GDM1 (cell line): ENCODE measurements around the gene TGFBR3.

Source experiments
- DNase-seq: peaks from one replicate; lab custom pipeline; 2025; lab: John Stamatoyannopoulos, UW

TGFBR3 gene

DNA sequence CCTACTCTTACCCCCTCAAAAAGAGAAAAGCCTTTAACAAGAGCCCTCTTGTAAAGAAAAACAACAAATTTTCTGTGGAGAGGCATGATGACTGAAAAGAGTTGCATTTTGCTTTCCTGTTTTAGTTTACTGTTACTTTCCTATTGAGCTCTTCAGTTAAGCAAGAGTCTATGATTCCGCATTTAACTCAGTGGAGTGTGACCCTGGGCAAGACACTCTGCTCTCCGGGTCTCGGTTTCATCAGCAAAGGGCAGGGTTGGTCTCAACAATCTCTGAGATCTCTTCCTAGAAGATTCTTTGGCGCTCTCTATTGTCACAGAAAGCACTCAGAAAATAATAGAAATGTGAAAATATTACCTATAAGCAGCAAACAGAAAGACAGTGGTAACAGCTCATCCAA, 175.7 kb downstream of the TGFBR3 start:
- DNase-seq = no peak

DNA sequence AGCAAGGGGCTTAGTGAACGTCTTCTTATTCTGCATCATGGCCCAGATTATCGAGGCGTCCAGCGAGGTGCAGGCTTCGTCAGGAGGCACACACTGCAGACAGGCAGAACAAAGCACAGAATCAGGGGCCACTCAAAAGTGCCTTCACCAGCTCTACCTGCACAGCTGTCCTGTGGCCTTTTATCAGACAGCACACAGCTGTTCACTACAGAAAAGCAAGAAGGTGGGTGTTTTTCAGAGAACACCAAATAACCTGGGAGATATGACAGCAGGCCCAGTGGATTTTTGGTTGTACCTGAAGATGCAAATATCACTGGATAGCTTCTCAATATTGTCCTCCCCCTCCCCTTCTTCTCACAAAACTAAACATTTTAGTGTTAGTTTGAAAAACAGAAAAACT, 177.3 kb downstream of the TGFBR3 start:
- DNase-seq = no peak

DNA sequence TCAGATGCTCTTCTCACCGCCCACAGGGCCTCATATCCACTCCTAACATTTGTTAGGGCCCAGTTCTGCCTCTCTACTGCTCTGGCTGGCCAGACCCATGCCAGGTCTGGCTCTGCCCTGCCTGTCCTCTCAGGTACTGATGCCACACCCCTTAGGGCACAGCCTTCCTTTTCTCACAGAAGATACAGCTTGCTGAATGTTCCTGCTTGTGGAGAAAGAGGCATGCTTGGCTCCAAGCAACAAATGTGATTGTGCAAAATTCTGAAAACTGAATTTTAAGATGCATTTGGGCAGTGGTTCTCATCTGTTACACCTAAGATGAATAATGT, 178.1 kb downstream of the TGFBR3 start:
- DNase-seq = no peak

DNA sequence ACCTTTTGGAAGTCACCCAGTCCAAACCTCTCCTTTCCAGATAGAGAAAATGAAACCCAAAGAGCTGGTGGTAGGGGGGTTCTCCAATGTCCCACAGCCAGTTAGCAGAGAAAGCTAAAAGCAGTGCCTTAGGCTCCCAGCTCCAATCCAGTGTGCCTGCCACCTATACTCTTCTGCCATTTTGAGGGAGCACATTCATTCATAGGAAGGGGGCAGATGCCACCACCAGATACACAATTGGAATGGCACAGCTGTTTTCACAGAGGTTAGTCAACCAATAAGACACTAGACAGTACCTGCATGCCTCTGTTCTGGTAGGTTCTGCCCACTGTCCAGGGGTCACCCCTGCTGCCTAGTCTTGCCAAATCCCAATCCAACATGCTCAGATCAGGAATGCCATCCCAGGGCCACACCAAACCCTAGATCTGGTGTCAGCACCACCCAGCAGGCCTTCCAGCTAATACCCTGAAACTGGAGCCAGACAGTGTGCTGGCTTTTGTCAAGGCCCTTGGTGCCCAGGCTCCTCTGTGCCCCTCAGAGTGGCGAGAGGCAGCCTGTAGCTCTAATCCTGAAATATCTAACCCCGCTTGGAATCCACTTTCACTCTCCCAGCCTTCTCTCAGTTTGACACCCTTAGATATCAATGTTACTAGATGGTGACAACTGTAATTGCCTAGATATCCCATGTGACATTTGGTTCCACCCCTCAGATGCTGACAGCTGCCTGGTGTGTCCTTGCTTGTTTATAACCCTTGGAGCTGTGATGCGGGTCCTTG, 178.6 kb downstream of the TGFBR3 start:
- DNase-seq = no peak

DNA sequence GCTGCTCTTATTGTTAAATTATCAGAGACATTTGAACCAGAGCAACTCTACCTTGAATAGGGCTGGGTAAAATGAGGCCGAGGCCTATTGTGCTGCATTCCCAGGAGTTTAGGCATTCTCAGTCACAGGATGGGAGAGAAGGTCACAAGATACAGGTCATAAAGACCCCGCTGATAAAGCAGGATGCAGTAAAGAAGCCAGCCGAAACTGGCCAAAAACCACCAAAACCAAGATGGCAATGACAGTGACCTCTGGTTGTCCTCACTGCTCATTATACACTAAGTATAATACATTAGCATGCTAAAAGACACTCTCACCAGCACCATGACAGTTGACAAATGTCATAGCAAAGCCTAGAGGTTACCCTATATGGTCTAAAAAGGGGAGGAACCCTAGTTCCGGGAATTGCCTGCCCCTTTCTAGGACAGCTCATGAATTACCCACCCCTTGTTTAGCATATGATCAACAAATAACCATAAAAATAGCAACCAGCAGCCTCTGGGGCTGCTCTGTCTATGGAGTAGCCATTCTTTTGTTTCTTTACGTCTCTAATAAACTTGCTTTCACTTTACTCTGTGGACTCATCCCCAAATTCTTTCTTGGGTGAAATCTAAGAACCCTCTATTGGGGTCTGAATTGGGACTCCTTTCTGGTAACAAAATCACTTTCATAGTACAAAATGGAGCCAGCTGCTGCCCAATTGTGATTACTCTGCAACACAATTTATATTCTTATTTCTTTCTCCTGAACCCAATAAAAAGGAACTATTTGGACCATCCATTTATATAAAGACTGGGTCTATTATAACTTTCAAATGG, 179.6 kb downstream of the TGFBR3 start:
- no peak for DNase-seq

DNA sequence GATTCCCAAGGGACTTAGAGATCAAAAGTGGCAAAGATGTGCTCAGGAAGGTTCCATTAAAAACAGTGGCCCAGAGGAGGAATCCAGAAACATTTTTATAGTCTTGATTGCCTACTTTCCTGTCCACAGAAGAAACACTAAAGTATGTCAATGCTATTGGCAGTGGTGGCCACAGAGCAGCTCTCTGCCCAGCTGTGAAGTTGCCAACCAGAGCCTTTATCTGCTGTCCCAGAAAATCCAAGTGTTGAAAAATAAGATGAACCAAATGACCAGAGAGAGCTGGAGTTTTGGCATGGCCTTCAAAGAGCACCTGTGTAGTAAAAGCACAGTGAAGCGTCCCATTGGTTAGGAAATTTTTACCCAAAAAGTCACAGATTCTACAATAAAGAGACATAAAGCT, 181.2 kb downstream of the TGFBR3 start:
- no peak for DNase-seq

DNA sequence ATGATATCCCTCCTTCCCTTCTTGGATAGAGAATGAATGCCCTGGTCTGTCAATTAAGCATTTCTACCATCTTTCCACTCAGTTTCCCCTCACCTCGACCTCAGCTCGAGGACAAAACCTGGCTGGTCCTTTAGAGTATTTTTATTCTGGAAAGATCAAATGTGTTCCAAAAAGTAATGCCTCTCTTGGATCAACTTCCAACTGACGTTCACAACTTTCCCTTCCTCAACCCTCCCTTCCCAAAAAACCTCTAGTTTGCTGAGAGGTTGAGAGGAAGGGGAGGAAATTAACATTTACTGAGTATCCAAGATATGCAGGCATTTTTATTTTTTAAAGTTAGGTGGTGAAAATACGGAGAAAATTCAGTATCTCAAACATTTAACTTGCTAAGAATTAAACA, 182.9 kb downstream of the TGFBR3 start:
- DNase-seq = no peak

DNA sequence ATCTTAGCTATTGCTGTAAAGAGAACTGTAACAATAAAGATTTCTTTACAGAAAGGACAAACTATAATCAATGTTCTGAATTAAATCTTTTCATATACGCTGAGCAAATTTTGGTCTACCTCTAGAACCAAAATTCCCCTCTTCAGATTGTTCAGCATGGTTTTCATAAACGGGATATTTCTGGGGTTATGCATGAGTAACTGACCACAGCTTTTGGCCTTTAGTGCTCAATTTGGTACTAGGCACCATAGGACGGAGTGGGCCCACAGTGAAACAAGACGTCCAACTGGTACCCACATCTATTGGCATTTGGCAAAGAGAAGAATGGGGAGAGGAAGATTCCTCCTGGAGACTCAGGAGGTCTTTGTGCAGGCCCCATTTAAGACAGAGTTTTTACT, 184.5 kb downstream of the TGFBR3 start:
- no peak for DNase-seq

DNA sequence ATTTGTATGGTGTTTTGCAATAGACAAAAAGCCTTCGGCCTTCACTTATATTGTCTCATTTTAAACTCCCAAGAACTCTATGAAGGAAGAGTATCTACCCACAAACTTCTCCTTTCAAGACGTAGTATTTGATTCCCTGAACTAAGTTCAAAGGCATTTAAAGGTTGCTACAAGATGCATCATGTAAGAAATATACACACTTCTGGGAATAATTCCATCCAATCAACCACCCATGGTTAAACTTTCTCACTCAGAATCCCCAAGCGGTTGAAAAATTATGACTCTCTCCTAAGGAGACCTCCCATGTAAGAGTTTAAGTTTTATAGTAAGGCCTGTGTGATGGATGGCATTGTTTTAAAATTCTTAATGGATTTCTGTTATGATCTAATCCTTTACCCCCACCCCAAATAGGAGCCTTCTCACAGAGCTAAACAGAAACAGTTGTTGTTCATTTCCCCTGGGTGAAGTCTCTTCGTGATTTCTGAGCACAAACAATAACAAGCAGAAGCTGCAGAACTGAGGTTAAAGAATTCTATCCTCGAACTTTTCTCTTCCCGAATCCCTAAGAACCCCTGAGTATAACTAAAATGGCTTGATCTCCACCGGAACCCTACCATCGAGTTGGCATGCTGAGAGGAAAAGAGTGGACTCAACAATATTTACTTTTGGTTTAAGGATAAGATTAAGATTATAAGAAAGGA, 185.0 kb downstream of the TGFBR3 start:
- DNase-seq = no peak

DNA sequence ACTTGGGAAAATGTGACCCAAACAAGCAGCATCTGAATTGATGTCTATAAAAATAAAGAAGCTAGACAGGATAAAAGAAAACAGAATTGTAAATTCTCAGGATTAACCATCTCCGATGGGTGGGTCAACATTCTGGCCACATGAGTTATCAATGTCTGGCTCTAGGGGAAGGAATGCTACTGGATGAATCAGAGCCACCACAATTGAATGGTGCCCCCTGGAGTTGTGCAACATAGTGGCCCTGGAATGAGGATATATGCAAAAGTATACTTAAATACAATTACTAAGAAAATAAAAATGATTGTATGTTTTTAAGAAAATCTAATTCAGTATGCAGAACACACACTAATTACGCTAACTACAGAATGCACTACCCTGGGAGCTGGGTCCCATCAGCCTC, 185.6 kb downstream of the TGFBR3 start:
- no peak for DNase-seq

DNA sequence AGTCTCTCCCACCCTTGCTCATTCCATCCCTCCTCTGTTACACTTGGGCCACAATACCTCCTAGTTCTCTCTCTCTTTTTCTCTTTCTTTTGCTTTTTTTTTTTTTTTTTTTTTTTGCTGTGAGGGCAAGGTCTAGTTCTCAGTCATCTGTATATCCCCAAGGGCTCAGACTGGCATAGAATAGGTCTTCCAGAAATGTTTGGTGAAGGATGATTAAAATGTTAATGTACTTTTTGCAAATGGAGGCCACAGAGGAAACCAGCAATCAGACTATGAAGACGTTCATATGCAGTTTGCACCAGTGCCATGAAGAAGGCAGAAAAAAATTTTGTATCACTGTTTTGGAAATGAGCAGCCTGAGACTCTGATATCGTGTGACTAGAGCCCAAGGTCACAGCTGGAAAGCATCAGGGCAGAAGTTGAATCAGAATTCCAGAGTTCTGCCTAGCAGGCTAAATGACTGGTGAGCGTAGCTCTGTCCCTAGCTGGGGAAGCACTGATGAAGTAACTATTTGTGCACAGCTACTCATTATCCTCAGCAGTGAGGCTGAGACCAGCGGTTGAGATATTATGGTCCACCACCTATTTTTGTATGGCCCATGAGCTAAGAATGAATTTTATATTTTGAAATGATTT, 186.5 kb downstream of the TGFBR3 start:
- no peak for DNase-seq

DNA sequence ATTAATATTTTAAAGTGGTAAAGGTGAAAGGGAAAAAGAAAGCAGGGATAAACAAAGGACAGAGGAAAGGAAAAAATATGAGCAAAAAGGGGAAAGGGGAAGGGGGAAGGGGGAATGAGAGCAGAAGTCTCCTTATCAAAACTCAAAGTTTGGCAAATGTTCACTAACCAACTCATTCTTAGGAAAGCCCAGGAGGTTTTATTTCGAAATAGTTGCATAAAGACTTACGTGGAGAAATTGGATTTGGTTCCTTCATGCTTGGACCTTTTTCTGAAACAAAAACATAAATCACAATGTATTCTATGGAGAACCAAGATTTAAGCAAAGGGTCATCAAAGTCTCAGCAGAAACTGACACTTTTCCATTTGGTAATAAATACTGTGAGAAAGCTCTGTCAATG, 188.1 kb downstream of the TGFBR3 start:
- no peak for DNase-seq

DNA sequence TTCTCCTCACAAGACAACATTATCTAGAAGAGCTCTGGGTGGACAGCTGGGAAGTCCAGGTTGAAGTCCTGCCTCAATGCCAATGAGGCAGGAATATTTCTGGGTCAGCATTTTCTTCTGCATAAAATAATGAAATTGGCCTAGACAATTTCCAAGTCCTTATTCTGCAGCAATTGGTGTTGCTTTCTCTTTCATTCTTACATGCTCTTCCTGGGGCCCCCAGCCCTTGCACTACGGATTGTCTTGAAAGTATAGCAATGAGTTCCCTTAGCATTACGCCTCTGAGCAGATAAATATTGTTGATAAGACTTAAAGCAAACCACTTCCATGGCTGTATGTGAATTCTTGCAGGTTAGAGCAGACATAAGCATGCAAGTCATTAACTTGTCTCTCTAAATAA, 188.5 kb downstream of the TGFBR3 start:
- no peak for DNase-seq

DNA sequence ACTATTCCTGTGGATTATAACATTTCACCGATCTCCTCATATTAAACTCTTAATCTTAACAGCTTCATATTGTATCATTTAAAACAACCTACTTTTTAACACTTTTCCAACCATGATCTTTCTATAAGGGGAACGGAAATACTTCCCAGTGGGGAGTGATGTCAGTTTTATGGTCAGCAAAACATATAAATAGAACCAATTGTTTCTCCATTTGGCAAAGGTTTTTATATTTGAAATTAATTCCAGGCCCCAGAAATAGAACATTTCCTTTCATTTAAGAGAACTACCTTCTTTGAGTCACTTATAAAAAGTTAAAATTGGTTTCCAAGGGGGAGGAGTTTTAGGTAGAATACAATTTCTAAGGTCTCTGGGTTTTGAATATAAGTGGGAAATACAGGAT, 189.6 kb downstream of the TGFBR3 start:
- DNase-seq = no peak

DNA sequence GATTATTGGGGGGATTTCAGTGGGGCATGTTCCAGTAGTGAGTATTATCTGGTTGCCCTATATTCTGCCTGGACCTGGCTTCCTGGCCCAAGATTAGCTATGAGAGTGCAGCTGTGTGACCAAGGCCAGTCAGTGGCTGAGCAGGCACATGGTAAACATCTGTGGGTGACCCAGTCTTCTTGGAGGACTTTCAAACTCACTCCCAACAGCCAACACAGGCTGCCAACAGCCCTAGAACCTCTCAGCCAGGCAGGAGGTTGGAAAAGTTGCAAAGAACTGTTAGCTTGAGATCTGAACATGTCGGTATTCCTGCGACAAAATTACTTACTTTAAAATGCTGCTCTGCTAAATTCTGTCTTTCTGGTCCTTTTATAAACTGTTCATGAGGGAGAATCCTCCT, 192.4 kb downstream of the TGFBR3 start:
- no peak for DNase-seq

DNA sequence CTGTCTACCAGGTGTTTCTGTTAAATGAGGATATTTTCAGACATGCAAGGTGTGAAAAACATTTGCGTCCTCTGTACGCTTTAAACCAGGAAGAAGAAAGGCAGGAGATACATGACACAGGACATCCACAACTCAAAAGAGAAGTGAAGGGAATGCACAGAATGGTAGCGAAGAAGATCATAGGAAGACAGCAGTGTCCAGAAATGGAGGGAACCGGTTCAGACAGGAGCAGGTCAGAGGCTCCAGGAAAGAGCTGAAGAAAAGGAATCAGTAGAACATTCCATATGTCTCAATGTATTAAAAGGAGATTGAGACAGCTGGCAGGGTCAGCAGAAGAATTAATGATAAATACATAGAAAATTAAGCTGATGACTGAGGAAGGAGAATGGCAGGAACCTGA, 194.4 kb downstream of the TGFBR3 start:
- DNase-seq = no peak

DNA sequence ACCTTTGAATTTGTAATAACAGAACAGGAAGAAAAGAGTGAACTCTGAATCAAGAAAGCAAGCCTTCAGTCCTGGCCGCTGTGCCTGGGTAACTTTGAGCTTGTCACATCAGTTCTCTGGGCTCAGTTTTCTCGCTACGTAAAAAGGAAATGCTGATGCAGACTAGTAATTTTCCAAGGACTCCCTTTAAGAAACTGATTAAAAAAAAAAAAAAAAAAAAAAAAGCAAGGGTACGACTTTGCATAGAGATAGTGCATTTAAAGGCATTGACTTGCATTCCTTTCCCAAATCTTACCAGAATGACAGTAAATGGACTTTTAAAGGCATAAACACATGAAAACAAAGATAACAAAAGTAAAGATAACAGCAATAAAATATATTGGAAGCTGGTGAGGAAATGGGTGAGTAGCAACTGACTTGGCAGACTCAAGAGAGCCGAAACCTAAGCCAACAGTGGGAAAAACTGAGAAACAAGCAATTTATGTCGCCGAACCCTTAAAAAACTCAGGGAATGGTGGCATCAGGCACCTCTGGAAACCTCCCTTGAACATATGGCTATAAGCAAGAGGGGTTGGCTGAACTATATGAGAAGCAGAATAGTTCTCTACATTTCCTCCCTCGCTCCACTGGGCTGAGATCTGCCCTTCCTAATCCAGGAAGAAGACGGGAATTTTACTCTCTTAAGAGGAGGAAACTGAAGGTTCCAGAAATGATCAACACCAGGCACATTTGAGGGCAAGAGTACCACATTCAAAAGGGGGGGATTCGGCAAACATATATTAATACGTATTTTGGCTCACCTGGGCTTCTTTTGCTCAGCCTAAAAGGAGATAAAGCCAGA, 196.1 kb downstream of the TGFBR3 start:
- DNase-seq = no peak

DNA sequence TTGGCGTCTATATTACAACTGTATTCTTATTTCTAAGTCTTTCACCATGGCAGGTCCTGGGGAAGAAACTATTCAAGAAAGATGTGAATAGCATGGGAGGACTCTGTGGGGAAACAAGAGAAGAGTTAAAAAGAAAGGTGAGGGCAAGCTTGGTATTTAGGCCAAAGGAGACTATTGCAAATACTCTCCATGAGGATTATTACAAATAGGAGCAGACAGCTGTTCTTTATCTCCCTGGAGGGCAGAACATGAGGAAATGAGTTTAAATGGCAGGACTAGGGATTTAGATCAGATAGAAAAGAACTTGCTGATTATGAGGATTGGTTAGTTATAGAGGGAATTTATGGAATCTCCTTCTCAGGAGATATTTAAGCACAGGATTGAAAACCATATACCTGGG, 198.5 kb downstream of the TGFBR3 start:
- no peak for DNase-seq

DNA sequence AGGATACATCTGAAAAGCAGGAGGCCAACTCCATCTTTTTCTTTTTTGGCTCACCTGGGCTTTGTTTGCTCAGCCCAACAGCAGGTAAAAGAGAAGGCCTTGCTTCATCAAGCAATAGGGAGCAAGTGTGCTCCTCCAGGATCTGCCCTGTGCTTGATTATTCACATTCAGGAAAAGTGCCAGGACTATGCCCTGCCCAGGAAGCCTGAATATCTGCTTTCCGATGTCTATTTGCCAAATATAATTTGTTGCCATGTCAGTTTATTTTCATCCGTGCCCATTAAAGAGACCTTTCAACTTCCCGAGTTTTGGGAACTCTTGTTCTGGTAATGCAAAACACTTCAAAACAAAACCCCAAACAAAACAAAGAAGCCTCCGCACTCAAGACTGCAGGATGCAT, 200.0 kb downstream of the TGFBR3 start:
- DNase-seq = no peak

DNA sequence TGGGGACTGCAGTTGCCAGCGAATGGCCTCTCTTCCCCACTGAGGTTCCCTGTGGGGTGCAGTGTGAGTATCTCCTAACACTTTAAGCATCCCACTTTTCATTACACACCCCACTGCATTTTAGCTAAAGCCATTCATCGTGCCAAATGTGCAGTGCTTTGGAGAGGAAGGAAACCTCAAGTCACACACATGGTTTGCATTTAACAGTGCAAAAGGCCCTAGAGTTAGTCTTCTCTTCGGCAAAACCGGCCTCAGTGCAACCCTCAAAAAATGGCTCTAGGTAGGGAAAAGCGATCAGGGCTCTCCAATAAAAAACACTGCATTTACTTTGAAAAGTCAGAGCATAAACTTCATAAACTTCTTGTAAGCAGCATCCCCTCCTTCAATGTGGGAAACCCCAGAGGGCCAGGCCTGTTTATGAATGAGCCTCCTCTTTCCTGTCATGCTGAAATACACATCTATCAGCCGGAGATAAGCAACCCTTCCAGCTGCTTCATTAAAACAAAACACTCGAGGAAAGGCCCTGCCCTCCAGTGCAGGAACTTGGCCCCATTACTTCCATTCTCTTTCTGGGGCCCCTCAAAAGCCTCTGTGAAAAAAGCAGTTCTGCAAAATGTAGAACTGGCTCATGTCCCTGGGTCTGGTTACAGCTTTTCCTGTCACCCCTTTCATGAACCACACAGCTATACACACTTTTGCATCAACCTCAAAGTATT, 201.3 kb downstream of the TGFBR3 start:
- peak; percentile 61 for DNase-seq

DNA sequence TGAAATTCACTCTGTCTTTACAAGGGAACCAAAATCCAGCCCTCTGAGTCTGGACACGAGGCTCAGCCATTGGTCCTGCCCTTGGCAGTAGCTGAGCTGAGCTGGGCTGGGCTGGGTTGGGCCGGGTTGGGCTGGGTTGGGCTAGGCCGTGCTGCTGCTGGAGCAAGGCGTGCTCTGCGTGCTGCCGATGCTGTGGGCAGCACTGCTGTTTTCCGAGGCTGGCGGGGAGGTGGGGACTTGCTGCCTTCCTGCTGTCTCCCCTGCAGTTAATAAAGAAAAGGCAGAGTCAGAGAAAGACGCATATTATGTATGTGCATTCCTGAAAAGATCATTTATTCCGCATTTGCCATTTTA, 202.4 kb downstream of the TGFBR3 start:
- no peak for DNase-seq
